Fibroblast of skin of abdomen (primary cell): Measurements from ENCODE around the gene TFCP2.

ENCODE experiments used
- DNase-seq: peaks from one replicate; pipeline ENCODE4 v3.0.0-alpha.2; 2013

TFCP2 gene

DNA sequence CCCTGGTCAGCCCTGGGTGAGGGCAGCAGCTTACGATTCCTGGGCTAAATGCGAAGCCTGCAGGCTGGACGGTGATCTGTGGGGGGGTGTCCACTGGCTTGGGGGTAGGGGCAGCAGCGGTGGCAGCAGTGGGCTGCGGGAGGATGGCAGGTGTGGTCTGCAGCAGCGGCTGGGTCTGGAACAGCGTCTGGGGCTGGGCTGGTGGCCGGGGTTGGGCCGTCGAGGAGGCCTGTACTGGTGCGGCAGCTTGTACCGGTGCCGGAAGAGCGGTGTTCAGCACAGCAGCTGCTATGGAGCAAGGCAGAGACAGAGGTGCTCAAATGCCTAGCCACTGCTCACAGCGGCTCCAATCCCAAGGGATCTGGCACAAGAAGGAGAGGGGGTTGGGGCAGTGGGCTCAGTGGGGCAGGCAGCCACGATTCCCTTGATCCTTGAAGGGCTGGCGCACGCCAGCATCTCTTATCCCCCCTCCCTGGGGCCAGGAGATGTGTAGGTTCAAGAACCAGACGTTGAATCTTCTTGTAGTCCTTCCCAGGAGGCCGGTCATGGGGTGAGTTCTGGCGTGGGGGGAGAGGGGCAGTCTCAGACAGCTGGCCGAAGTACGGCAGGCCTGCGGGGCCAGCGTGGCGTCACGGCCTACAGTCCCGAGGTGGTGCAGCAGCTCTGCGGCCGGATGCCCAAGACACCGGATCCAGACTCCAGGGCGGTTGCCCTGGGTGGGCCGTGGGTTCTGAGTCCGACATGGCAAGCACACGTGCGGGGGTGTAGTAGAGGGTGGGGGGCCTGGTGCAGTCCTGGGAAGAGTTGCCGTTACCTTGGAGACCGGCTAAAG, 25.0 kb upstream of the TFCP2 start:
- DNase-seq, result no peak

GRCh38 chr12:51196547-51196946, 23.6 kb upstream of the TFCP2 start:
- no peak for DNase-seq

DNA sequence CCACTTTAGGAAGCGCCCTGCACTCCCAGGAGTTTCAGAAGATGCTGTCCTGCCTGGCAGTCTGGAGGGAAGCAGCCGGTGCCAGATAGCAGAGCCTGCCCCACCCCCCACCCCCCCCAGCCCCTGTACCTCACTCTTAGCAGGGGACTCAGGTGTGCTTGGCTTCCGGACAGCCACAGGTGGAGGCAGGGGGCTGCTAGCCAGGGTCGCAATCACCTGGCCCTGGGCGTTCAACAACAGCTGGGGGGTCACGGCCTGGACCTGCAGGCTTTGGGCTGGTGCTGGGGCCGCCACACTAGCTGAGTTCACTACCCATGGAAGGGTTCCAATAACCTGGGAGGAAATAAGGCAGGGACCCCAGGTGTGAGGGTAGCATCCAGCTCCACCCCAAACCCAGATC, 22.9 kb upstream of the TFCP2 start:
- no peak for DNase-seq

DNA sequence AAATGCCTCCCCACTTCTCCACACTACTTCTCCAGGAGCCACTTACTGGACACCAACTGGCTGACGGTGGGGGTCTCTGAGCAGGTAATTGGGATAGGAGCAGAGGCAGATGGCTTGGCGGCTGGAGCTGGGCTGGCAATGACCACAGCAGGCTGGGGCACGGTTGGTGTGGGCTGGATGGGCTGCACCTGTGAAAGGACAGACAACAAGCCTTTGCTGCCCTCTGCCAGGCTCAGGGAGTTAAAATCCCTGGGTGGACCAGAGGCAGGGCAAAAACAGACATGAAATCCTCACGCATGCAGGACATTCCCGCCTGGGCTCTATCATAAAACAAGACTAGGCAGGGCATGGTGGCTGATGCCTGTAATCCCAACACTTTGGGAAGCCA, 19.3 kb upstream of the TFCP2 start:
- DNase-seq, result no peak

- DNase-seq, result no peak
These were observed 18.8 kb upstream of the TFCP2 start for GRCh38 chr12:51191516-51192283.

- DNase-seq, result no peak
These were observed 17.9 kb upstream of the TFCP2 start for GRCh38 chr12:51190820-51191219.

- no peak for DNase-seq
These were observed 16.9 kb upstream of the TFCP2 start for GRCh38 chr12:51189790-51190355.

GRCh38 chr12:51188359-51189051, 15.6 kb upstream of the TFCP2 start:
- DNase-seq, result no peak

DNA sequence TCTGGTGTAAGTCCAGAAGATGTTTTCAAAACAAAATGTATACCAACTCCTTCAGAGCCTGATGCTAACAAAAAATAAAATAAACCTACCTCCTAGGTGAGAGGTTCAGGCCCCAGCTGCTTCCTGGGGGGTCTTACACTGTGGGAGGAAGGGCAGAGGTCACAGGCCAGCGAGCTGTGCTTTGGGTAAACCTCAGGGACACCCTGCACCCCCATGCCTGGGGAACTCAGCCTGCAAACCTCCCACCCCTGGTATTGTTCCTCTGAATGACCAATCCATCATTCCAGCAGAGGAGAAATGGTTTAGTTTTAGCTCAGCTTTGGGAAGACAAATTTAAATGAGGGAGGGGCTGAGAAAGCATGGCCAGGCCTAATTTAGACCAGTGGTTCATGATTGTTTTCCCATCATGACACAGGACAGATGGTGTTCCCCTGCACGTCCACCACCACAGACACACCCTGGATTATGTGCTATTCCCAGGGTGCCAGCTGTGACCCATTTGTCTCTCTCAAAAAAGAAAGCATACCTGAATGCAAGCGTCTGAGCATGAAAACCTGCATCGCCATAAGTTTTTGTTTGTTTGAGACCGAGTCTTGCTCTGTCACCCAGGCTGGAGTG, 14.5 kb upstream of the TFCP2 start:
- no peak for DNase-seq

- no peak for DNase-seq
These were observed 13.6 kb upstream of the TFCP2 start for GRCh38 chr12:51186465-51187085.

- DNase-seq, result no peak
These were observed 12.3 kb upstream of the TFCP2 start for GRCh38 chr12:51185171-51185717.

DNA sequence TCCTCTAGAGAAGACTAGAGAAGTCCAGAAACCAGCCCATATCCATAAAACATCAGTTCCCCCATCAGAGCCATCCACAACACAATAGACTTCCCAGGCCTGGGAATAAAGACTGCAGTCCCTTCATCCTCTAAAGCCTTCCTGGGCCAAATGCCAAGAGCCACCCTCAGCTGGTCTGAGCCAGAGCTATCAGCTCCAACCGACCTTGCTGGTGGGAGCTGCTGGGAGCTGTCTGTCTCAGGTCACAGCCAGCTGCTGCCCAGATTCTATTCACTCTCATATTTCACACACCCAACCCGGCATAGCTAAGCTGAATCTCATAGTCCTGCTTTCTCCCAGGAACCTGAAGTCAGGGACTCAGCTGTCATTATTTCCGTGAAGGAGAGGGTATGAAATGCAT, 10.9 kb upstream of the TFCP2 start:
- peak; percentile 36 for DNase-seq

GRCh38 chr12:51183349-51183748, 10.4 kb upstream of the TFCP2 start:
- DNase-seq, result no peak

- DNase-seq, result no peak
These were observed 8.6 kb upstream of the TFCP2 start for GRCh38 chr12:51181558-51181957.

GRCh38 chr12:51177897-51178296, 5.0 kb upstream of the TFCP2 start:
- DNase-seq, result no peak

- no peak for DNase-seq
These were observed 1.6 kb upstream of the TFCP2 start for GRCh38 chr12:51174501-51174900.

GRCh38 chr12:51171884-51172514, 936 bp downstream of the TFCP2 start:
- DNase-seq, result peak; percentile 6

- DNase-seq, result no peak
These were observed 9.1 kb downstream of the TFCP2 start for GRCh38 chr12:51163795-51164194.

DNA sequence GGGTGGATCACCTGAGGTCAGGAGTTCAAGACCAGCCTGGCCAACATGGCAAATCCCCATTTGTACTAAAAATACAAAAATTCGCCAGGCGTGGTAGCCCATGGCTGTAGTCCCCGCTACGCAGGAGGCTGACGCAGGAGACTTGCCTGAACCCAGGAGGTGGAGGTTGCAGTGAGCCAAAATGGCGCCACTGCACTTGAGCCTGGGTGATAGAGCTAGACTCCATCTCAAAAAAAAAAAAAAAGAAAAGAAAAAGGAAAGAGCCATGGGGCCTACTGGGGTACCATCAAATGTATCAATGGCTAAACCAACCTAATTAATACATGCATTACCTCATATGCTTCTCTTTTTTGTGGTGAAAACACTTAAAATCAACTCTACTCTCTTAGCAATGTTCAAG, 10.7 kb downstream of the TFCP2 start:
- DNase-seq, result no peak

GRCh38 chr12:51160814-51161459, 12.0 kb downstream of the TFCP2 start:
- no peak for DNase-seq
